Measurements from ENCODE around the gene B9D1. TPM values are rescaled to one million over a fixed set of nuclear protein-coding genes. Genes with fewer than 3 reads are reported as not detected.

The B9D1 gene
- total and polyA plus RNA-seq, 2 experiments from 2014 or later, result 29.6 to 30.8 TPM

DNA sequence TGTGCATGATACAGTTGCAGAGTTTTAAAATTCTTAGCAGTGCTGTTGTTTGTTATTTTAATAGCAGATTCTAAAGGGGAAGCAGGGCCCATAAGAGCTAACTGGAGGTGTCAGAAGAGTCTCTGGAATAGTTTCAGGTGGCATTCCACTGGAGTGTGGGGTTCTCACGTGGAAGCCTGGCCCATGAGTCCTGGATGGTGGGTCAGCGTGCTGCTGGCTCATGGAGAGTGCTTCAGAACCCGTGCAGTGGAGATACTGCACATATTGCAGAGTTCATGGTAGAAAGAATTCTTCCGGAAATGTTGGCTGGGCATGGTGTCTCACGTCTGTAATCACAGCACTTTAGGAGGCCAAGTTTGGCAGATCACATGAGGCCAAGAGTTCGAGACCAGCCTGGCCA lies 43.9 kb downstream of the B9D1 start:
- Histone ChIP-seq H3K4me2 (no peak overlapping the region), H3K9me2 (replicated peaks; ENCODE audit: insufficient read depth) (no peaks in the 10 kb centered on the region), H3K79me2 (no peaks in the 10 kb centered on the region), H2AFZ (no peak overlapping the region), H3K36me3 (replicated peaks; ENCODE audit: insufficient read depth, low read depth) (no peaks in the 10 kb centered on the region), H4K20me1 (ENCODE audit: insufficient read depth, poor library complexity, severe bottlenecking) (no peaks in the 10 kb centered on the region), H3K27ac (no peak overlapping the region), H3K27me3 (no peaks in the 10 kb centered on the region), H3K4me1 (ENCODE audit: insufficient read depth) (peaks cover 5% of the 10 kb centered on the region), H3K9me3 (ENCODE audit: low read depth) (no peaks in the 10 kb centered on the region), H3K4me3 (no peak overlapping the region)
- TF ChIP-seq, protein P1, sequence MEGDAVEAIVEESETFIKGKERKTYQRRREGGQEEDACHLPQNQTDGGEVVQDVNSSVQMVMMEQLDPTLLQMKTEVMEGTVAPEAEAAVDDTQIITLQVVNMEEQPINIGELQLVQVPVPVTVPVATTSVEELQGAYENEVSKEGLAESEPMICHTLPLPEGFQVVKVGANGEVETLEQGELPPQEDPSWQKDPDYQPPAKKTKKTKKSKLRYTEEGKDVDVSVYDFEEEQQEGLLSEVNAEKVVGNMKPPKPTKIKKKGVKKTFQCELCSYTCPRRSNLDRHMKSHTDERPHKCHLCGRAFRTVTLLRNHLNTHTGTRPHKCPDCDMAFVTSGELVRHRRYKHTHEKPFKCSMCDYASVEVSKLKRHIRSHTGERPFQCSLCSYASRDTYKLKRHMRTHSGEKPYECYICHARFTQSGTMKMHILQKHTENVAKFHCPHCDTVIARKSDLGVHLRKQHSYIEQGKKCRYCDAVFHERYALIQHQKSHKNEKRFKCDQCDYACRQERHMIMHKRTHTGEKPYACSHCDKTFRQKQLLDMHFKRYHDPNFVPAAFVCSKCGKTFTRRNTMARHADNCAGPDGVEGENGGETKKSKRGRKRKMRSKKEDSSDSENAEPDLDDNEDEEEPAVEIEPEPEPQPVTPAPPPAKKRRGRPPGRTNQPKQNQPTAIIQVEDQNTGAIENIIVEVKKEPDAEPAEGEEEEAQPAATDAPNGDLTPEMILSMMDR (IDR thresholded peaks at IDR 0.05; ENCODE audit: poor library complexity), result no peak
- 98% methylated on average over 6 of the region's 6 CpGs for WGBS (ENCODE audit: low lambda C conversion rate, missing lambda C conversion rate)
- DNase-seq (ENCODE audit: low spot score), result no peak

DNA sequence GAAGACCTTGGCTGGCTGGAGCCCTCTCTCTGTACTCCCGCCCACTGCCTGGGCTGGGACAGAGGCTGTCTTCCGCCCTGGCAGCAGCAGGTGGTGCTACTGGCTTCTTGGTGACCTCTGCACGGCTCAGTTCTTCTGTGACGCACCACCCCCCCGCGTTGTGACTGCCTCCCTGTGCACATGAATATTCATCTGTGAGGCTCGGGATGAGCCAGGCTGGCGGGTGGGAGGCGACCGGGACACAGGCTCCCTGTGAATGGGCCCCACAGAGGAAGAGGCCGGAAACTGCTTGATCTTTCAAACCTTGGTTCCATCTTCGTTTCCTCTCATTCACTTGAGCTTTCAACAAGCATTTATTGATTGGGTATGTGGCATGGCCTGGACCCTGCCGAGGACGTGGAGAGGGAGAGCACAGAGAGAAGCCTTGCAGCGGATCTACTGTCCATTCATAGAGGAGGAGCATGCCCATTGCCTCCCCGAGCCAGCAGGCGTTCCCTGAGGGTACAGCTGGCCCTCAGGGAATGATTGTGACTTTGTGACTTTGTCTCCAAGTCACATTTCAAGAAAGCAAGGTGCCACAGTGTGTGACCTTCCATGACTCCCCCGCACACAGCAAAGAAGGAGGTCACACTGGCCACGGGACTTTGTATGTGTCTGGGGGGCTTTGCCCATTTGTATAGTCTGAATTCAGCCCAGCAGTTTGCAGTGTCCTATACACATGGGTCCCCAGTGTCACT lies 45.0 kb downstream of the B9D1 start:
- Histone ChIP-seq H3K4me1 (ENCODE audit: insufficient read depth) (peaks cover 5% of the 10 kb centered on the region), H3K79me2 (no peaks in the 10 kb centered on the region), H3K27me3 (no peaks in the 10 kb centered on the region), H3K4me3 (no peak overlapping the region), H3K36me3 (replicated peaks; ENCODE audit: insufficient read depth, low read depth) (no peaks in the 10 kb centered on the region), H3K9me3 (ENCODE audit: low read depth) (no peaks in the 10 kb centered on the region), H3K4me2 (peak overlapping the region; percentile 53), H2AFZ (no peak overlapping the region), H3K27ac (peak overlapping the region; percentile 76), H4K20me1 (ENCODE audit: insufficient read depth, poor library complexity, severe bottlenecking) (no peaks in the 10 kb centered on the region), H3K9me2 (replicated peaks; ENCODE audit: insufficient read depth) (no peaks in the 10 kb centered on the region)
- WGBS (ENCODE audit: low lambda C conversion rate, missing lambda C conversion rate), result 52% methylated on average over 19 of the region's 19 CpGs
- TF ChIP-seq, protein P1 (IDR thresholded peaks at IDR 0.05; ENCODE audit: poor library complexity), result peak; percentile 56
- TF ChIP-seq EZH2 (IDR thresholded peaks at IDR 0.05; ENCODE audit: borderline replicate concordance), result no peak
- DNase-seq (ENCODE audit: low spot score), result peak; percentile 91

DNA sequence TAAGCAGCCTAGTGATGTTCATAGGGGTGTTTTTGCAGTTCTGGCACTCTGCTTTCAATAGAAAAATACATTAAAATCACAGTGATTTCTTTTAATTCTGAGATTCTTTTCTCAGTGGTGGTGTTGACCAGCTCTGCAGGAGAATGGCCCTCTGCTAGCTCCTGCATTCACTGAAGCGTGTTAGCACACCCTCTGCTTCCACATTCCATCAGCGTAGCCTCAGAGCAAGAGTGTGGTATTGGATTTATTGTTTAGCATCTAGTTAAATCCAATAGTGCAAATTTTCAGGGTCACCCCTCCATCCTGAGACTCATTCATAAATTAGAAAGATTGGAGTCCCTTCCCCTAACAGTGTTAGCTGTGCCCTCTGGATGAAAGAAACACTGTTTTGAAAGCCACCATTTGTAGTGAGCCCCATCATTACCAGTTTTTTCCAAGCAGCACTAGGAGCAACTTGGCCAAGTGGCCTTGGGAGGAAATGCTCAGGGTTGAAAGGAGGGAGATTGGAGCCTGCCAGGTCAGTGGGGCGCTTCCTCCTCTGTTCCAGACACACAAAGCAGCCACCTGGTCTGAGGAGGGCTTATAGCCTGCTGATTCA lies 45.7 kb downstream of the B9D1 start:
- H3K9me2 ChIP-seq (replicated peaks; ENCODE audit: insufficient read depth), result no peaks in the 10 kb centered on the region
- WGBS (ENCODE audit: low lambda C conversion rate, missing lambda C conversion rate), result 81% methylated on average over 3 of the region's 3 CpGs
- H3K4me1 ChIP-seq (ENCODE audit: insufficient read depth), result peaks cover 5% of the 10 kb centered on the region
- H3K27ac ChIP-seq, result peak overlapping the region; percentile 60
- H3K9me3 ChIP-seq (ENCODE audit: low read depth), result no peaks in the 10 kb centered on the region
- no peak overlapping the region for H3K4me2 ChIP-seq
- no peaks in the 10 kb centered on the region for H3K79me2 ChIP-seq
- no peak for DNase-seq (ENCODE audit: low spot score)
- H4K20me1 ChIP-seq (ENCODE audit: insufficient read depth, poor library complexity, severe bottlenecking), result no peaks in the 10 kb centered on the region
- H3K36me3 ChIP-seq (replicated peaks; ENCODE audit: insufficient read depth, low read depth), result no peaks in the 10 kb centered on the region
- TF ChIP-seq EZH2 (IDR thresholded peaks at IDR 0.05; ENCODE audit: borderline replicate concordance), result no peak
- TF ChIP-seq EZH2phosphoT487 (IDR thresholded peaks at IDR 0.05; ENCODE audit: low read depth, severe bottlenecking, unreplicated experiment), result no peak
- TF ChIP-seq, protein P1 (IDR thresholded peaks at IDR 0.05; ENCODE audit: poor library complexity), result no peak
- H3K4me3 ChIP-seq, result no peak overlapping the region
- no peaks in the 10 kb centered on the region for H3K27me3 ChIP-seq
- H2AFZ ChIP-seq, result no peak overlapping the region
